ENCODE results near the gene PIGW.

PIGW gene

DNA sequence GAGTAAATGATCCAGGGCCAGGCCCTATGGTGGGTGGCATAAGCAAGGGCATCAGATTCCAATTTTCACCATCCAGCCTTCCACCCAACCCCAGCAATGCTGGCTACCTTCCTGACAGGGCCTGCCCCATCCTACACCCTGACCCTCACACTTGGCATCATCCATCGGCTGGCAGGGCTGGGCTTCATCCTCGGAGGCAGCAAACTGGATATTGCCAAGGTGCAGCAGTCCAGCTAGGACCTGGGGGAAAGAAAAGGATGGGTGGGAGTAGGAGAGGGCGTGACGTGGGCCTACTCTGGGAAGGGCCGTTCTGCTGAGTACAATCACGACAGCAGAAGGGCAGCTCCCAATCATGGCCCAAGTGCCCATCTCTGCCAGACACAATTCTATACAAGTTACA is 23.6 kb upstream of the PIGW start:
- no peak overlapping the region for H3K4me3 ChIP-seq (ENCODE audit: low read depth, low read length)

GRCh38 chr17:36512641-36513040 is 22.1 kb upstream of the PIGW start:
- peaks cover 29% of the 10 kb centered on the region for H3K36me3 ChIP-seq
- DNase-seq: no peak
- H3K27me3 ChIP-seq: no peaks in the 10 kb centered on the region
- H3K9me3 ChIP-seq: no peaks in the 10 kb centered on the region
- H3K4me1 ChIP-seq: peaks cover 14% of the 10 kb centered on the region
- no peak overlapping the region for H3K4me3 ChIP-seq (ENCODE audit: low read depth, low read length)
- no peak for TF ChIP-seq CTCF (IDR thresholded peaks at IDR 0.05; ENCODE audit: low read depth, low read length)

More for the DNA sequence above, 23.6 kb upstream of the PIGW start:
- peaks cover 14% of the 10 kb centered on the region for H3K4me1 ChIP-seq
- H3K27me3 ChIP-seq: no peaks in the 10 kb centered on the region
- DNase-seq: no peak
- TF ChIP-seq CTCF (IDR thresholded peaks at IDR 0.05; ENCODE audit: low read depth, low read length): no peak
- peaks cover 29% of the 10 kb centered on the region for H3K36me3 ChIP-seq
- no peaks in the 10 kb centered on the region for H3K9me3 ChIP-seq

- Histone ChIP-seq H3K9me3 (no peaks in the 10 kb centered on the region), H3K36me3 (peaks cover 38% of the 10 kb centered on the region), H3K4me3 (ENCODE audit: low read depth, low read length) (no peak overlapping the region), H3K4me1 (peaks cover 14% of the 10 kb centered on the region), H3K27me3 (no peaks in the 10 kb centered on the region)
- DNase-seq: no peak
- no peak for TF ChIP-seq CTCF (IDR thresholded peaks at IDR 0.05; ENCODE audit: low read depth, low read length)
These were observed 19.9 kb upstream of the PIGW start for GRCh38 chr17:36514856-36515255.

GRCh38 chr17:36515837-36516236 is 18.9 kb upstream of the PIGW start:
- no peaks in the 10 kb centered on the region for H3K9me3 ChIP-seq
- no peaks in the 10 kb centered on the region for H3K27me3 ChIP-seq
- DNase-seq: no peak
- H3K36me3 ChIP-seq: peaks cover 48% of the 10 kb centered on the region
- no peak overlapping the region for H3K4me3 ChIP-seq (ENCODE audit: low read depth, low read length)
- no peak for TF ChIP-seq CTCF (IDR thresholded peaks at IDR 0.05; ENCODE audit: low read depth, low read length)
- peaks cover 7% of the 10 kb centered on the region for H3K4me1 ChIP-seq

DNA sequence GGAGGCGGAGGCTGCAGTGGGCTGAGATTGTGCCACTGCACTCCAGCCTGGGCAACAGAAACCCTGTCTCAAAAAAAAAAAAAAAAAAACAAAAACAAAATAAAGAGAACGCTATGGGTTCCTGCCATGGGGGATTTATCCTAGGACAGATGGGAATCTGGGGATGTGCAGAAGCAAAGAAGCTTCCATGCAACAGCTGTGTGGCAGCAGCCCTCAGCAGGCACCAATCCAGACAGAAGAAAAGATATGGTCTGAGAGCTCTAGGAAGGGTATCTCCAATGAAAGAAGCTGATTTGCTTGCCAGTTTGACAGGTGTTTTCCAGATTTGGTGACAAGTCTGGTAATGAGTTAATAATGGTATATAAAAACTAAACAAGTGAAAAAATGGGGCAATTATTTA is 11.7 kb upstream of the PIGW start:
- Histone ChIP-seq H3K27me3 (no peaks in the 10 kb centered on the region), H3K36me3 (peaks cover 79% of the 10 kb centered on the region), H3K4me3 (ENCODE audit: low read depth, low read length) (no peak overlapping the region), H3K9me3 (no peaks in the 10 kb centered on the region), H3K4me1 (no peaks in the 10 kb centered on the region)
- DNase-seq: no peak
- TF ChIP-seq CTCF (IDR thresholded peaks at IDR 0.05; ENCODE audit: low read depth, low read length): no peak

DNA sequence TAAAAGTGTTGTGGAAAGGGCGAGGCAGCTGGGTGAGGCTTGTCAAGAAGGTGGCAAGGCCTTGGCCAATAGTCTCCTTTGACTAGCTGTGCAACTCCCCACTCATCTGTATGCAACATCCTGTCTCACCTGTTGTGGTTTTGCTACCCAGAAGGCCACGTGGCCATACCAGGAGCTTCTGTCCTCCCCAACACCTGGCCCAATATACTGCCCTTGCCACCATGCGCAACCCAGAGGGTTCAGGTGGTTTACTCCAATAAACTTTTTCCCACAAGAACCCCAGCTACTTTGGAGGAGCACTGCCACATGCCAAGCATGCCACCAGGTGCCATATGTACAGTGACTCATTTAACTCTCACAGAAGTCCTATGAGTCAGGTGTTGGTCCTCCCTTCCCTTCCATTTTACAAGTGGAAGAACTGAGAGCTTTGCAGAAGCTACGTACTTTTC is 10.3 kb upstream of the PIGW start:
- Histone ChIP-seq H3K36me3 (peaks cover 75% of the 10 kb centered on the region), H3K27me3 (no peaks in the 10 kb centered on the region), H3K4me1 (no peaks in the 10 kb centered on the region; the same call in 1 of the 2 replicates), H3K9me3 (no peaks in the 10 kb centered on the region), H3K4me3 (ENCODE audit: low read depth, low read length) (no peak overlapping the region)
- no peak for DNase-seq
- no peak for TF ChIP-seq CTCF (IDR thresholded peaks at IDR 0.05; ENCODE audit: low read depth, low read length)
